Measurements from ENCODE around the gene TOP2A.

TOP2A gene

GRCh38 chr17:40453881-40454612, 36.4 kb upstream of the TOP2A start:
- DNase-seq (ENCODE audit: low read depth, low spot score), result no peak

- DNase-seq (ENCODE audit: low read depth, low spot score), result no peak
Measured at GRCh38 chr17:40452921-40453378, 35.3 kb upstream of the TOP2A start.

- DNase-seq (ENCODE audit: low read depth, low spot score), result no peak
Measured at GRCh38 chr17:40452216-40452787, 34.6 kb upstream of the TOP2A start.

- no peak for DNase-seq (ENCODE audit: low read depth, low spot score)
Measured at GRCh38 chr17:40451420-40451819, 33.7 kb upstream of the TOP2A start.

- DNase-seq (ENCODE audit: low read depth, low spot score), result no peak
Measured at GRCh38 chr17:40450175-40450574, 32.5 kb upstream of the TOP2A start.

GRCh38 chr17:40448639-40449261, 31.1 kb upstream of the TOP2A start:
- no peak for DNase-seq (ENCODE audit: low read depth, low spot score)

- no peak for DNase-seq (ENCODE audit: low read depth, low spot score)
Measured at GRCh38 chr17:40448213-40448638, 30.5 kb upstream of the TOP2A start.

- DNase-seq (ENCODE audit: low read depth, low spot score), result no peak
Measured at GRCh38 chr17:40447806-40448205, 30.1 kb upstream of the TOP2A start.

- no peak for DNase-seq (ENCODE audit: low read depth, low spot score)
Measured at GRCh38 chr17:40447148-40447644, 29.5 kb upstream of the TOP2A start.

- no peak for DNase-seq (ENCODE audit: low read depth, low spot score)
Measured at GRCh38 chr17:40445751-40446468, 28.2 kb upstream of the TOP2A start.

GRCh38 chr17:40443988-40444899, 26.5 kb upstream of the TOP2A start:
- no peak for DNase-seq (ENCODE audit: low read depth, low spot score)

GRCh38 chr17:40443196-40443987, 25.7 kb upstream of the TOP2A start, which contains the start of gene IGFBP4:
Gene IGFBP4 (plus strand): TSS chr17:40443450. CDS start chr17:40443736, 286 bp downstream.
- no peak for DNase-seq (ENCODE audit: low read depth, low spot score)

GRCh38 chr17:40442392-40443195, 24.9 kb upstream of the TOP2A start:
- DNase-seq (ENCODE audit: low read depth, low spot score), result no peak

- no peak for DNase-seq (ENCODE audit: low read depth, low spot score)
Measured at GRCh38 chr17:40440166-40440565, 22.5 kb upstream of the TOP2A start.

- DNase-seq (ENCODE audit: low read depth, low spot score), result no peak
Measured at GRCh38 chr17:40437095-40437732, 19.5 kb upstream of the TOP2A start.

GRCh38 chr17:40436636-40437035, 18.9 kb upstream of the TOP2A start:
- DNase-seq (ENCODE audit: low read depth, low spot score), result no peak

- DNase-seq (ENCODE audit: low read depth, low spot score), result no peak
Measured at GRCh38 chr17:40433551-40434415, 16.1 kb upstream of the TOP2A start.

All from iPS DF 19.7 (cell line).